NCI-H2171 (cell line): Measurements from ENCODE around the gene PPM1L.
A peak's percentile ranks its signal among the peaks of the same experiment; 100 is the strongest.
"Not testable (repeated sequence)": the region's sequence is repeated elsewhere in the genome, so short reads cannot be mapped to it uniquely, and the experiment has no call there.

Experiments
- DNase-seq: peaks from one replicate; lab custom pipeline; 2025; lab: John Stamatoyannopoulos, UW

Gene PPM1L

DNA sequence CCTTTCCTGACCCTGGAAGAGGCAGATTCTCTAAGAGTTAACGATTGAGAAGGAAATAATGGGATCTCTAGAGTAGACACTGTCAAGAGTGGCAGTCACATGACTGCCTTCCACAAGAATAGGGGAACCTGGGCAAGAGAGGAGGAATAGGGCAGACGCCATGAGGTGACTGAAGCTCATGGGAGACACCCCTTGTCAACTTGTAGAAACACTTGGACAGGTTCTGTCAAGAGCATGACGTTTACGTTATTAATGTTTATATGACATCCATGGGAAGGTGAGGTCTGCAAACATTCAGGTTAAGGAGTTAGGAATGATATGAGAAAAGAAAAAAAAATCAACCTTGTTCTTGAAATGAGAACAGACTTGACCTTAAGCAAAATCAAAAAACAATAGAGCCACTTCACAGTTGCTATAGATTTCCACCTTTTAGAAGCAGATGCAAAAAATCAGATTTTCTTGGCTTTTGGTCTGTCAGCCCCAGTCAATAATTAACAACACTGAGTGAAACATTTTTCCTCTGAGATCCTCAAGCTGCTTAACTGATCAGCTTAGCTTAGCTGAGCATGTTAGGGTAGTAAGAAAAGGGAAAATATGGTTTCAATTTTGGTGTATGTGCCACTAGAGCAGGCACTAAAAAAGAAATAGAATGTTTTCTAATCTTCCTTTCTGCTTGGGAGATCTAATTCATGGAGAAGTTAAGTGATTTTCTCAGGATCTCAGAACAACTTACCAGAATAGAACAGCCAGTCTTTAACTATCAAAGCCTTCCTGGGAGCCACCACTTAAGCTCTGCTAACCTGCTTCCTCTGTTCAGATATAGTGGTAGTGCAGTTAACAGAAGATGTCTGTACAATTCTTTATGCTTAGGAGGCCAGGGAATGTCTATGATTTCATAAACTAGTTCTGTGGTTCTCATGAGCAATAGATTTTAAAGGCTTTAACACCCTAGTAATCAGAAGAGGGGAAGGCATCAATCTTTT is 232.2 kb downstream of the PPM1L start:
- DNase-seq, result no peak

DNA sequence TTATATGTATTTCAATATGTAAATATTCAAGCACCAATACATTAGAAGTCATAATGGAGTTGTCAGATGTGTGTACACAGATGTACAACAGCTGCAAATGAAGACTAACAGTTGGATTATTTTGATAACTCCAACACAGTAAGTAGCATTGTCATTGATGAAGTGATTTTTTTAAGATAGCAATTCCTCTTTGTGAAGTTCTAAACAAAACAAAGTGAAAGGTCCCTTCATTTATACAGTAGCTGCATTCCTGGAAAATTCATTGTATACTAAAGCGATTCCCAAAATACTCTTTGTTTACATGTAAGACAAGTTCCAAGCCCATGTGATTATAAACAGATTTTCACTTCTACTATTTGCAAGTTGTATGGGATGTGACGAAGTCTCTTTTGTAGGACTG is 234.4 kb downstream of the PPM1L start:
- DNase-seq, result no peak

DNA sequence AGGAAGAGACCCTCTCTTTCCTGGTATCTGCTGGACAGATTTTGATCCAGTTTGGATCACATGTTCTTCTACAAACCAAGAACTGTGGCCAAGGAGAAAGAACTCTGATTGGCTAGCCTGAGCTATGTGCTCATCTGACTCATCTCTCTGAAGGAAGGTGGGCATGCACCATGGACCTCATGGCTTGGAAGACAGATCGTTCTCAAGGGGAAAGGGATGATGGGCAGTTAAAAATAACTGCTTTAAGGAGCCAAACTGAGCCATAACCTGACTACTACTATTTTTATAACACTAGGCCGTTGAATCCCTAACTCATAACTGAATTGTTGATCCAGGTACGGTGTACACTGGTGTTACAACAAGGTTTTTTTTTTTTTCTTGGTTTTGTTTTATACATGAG is 236.7 kb downstream of the PPM1L start:
- DNase-seq, result no peak

DNA sequence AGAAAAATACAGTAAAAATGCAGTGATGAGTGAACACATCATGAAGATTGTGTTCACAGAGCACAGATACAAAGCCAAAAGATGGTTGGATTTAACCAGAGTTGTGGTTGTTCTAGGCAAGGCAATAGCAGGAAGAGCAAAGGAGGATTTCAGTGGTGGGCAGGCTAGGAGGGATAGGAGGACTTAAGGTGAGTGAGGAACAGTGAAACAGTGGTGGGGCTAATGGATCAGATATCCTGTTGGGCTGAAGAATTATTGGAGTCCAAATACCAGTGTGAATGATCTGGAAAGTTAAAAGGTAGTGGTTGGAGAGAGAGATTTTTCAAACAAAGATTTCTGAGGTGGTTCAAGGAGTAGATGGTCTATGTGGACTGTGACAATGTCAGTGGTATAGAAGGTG is 240.8 kb downstream of the PPM1L start:
- no peak for DNase-seq

DNA sequence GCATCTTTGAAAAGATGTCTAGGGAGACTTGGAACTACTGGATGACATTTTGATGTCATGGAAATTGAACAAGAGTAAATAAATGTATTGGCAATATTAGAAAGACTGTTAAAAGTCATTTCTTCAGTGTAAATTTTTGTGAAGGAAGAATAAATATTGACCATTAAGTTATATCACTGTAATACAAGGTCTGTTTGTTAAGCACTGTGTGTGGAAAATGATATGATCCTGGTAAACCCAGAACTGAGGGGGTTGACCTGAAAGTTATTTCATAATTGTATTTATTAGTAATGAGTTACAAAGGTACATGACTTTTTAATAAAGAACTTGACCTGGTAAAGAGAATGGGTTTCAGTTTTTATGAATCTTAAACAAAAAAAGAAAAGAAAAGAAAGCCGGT is 242.6 kb downstream of the PPM1L start:
- no peak for DNase-seq

DNA sequence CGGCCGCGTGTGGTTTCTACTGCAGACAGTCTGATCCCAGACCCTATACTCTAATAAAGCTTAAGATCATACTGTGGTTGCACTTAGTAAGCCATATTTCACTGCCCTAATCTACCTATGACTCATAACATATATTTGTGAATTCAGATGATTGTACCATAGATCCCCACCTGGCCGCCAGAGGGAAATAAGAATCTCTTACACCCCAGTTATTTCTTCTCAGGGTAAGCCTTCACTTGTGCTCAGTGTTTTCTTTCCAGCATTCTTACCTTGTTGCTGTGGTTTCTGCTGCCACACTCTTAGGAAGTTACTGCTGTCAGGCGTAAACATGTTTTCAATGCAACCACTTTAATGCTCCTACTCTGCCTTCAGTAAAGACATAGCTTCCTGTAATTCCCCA is 243.2 kb downstream of the PPM1L start:
- no peak for DNase-seq

DNA sequence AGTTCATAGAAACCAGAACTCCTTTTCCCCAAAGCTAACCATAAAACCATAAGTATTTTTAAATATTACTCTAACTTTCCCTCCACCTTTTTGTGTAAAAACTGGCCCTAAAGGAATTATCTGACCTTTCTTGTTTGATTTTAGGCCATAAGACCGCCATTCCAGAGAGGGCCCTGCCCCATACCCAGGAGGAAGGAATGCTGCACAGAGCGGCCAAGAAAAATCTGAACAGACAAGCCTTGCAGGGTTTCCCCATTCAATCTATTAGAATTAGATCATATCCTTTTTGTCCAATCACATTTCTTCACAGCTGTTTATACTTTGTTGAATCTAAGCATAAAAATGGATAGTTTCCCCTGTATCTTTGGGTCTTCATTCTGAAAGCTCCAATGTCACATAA is 252.1 kb downstream of the PPM1L start:
- DNase-seq, result no peak

DNA sequence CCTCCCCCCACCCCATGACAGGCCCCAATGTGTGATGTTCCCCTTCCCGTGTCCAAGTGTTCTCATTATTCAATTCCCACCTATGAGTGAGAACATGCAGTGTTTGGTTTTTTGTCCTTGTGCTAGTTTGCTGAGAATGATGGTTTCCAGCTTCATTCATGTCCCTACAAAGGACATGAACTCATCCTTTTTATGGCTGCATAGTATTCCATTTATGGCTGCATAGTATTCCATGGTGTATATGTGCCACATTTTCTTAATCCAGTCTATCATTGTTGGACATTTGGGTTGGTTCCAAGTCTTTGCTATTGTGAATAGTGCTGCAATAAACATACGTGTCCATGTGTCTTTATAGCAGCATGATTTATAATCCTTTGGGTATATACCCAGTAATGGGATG is 254.1 kb downstream of the PPM1L start:
- not testable (repeated sequence) for DNase-seq

DNA sequence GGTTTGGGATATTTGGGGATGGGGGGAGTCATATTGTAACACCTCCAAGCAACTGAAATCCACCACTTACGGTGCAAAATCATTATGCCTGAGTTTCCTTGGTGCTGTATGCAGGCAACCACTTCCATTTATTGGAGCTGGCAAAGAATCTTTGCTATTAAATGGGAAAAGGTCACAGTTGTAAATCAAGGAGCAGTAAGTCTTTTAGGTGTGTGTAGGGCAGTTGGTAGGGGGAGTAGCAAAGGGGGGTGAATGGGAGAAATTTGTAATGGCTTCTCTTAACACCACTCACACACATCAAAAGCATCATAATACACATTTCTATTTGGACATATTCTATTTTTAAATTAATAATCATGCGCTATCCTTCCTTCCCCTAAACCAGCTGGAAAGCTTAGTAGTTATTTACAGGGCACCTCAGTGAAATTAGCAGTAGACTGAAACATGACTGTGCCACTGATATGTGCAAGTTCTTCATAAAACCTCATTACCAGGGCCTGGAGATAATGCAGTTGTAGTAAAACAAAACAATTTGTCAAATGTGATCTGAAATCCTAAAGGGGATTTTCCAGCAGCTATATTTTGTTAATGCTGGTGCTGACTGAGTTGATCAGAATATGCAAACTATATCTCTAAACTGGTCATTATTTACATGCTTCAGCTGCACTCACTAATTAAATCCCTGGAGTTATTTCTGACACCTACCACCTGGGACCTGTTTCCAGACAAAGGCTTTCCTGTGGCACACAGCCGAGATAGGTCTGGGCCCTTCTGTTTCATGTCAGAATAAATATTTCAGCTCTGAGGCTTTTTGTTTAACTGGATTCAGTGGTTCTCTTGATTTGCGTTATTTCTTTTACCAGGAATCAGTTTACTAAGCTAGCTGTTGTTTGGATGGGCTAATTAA is 259.1 kb downstream of the PPM1L start:
- peak; percentile 66 for DNase-seq

DNA sequence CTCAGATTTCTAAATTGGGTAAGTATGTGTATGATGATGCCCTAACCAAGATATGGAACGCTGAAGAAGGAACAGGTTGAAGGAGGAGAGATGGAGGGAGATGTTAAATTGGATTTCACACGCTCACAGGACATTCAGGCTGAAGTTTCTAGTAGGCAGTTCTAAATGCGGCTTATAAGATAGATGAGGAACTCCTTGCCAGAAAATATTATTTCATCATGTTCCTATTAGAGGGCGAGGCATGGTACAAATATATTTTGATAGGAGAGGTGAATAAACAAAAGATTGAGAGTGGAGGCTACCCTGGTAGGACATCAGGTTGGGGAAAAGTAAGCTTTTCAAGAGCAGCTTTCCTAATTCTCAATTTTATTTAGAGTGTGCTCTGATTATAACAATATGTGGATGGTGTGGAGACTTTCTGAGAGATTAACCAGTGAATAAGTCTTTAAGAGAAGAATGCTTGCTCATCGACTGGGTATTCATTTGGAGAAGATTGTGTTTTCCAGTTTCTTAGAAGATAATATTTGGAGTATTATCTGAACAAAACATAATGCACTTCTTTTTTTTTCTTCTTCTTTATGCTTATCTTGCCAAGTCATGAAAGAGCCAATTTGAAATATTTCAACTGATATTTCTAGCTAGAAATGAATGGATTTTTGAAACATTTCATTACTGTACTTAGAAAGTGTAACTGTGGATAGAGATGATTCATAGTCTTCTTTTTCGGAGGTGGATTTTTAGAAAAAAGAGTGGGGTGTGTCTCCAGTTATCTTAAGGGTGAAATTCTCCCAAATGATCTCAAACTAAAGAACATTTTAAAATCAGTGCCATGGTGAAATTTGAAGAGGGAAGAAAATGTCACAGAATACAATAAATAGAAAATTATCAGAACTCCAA is 260.6 kb downstream of the PPM1L start:
- no peak for DNase-seq

DNA sequence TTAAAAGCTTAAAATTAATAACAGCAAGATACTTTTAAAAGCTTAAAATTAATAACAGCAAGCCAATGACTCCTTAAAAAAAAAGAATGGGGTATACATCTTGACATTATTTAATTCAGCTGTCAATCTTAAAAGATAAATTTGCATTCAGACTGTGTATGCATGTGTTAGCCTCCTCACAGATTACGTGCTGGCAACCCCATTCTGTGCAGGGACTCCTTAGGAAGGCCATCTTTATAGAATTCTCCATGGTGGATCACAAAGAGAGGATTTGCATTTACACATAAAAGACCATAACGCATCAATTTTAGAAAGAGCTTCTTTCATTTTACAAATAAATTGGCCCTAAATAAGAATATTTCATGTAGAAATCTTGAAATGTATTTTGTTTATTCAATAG is 261.9 kb downstream of the PPM1L start:
- no peak for DNase-seq

DNA sequence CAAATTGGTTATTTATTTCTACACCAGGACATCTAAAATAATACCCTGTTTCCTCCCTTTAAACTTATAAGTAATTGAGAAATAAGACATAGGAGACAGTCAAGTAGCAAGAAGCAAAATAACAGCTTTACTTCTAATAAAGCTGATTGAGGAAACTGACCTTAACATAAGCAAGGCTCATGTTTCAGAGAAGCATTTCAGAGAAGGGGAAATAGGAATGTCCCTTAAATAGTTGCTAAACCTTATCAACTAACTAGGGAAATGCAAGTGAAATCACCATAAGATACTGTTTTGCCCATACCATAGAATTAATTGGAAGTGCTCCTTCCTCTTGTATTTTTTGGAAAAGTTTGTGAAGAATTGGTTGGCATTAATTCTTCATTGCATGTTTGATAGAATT is 264.2 kb downstream of the PPM1L start:
- DNase-seq, result no peak

DNA sequence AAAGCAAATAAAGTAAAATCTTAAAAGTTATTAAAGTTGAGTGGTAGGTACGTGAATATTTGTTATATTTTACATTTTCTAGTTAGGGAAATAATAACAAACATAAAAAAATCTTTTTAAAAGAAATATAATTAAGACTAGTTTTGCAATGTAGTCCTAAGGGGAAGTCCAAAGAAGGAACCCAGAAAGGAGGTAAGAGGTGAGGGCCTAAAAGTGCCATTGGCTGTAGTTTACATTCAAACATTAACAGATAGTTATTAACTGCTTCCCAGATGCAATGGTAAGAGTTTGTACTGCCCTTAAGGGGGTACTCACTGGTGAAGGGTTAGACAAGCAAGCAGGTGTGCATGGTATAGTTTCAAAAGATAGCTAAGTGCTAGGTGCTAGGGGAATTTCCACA is 269.9 kb downstream of the PPM1L start:
- no peak for DNase-seq

DNA sequence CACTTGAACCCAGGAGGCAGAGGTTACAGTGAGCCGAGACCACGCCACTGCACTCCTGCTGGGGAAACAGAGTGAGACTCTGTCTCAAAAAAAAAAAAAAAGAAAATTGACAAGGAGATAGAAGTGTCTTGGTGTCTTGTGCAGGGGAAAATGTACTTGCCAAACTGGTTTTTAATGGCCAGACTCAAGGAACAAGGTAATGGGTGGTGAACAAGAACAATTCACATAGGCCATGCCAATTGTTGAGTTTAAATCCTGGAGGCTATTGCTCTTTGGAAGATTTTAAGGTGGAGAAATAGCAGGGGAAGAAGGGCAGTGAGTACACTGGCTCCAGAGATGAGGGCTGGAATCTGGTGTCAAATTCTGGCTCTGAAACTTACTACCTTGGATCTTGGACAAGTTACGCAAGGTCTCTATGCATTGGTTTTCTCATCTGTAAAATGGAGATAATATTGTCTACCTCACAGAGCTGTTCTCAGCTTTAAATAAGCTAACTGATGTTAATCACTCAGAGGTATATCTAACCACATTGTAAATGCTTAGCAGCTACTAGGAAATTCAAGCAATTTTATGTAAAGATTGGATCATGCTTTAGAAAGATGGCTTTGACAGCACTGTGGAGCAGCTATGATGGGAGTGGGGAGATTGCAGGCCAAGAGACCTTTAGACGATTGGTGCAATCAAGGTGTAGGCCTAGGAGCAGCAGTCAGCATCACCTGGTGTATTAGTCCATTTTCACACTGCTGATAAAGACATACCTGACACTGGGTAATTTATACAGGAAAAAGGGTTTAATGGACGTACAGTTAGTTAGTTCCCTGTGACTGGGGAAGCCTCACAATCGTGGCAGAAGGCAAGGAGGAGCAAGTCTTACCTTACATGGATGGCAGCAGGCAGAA is 270.8 kb downstream of the PPM1L start:
- no peak for DNase-seq

DNA sequence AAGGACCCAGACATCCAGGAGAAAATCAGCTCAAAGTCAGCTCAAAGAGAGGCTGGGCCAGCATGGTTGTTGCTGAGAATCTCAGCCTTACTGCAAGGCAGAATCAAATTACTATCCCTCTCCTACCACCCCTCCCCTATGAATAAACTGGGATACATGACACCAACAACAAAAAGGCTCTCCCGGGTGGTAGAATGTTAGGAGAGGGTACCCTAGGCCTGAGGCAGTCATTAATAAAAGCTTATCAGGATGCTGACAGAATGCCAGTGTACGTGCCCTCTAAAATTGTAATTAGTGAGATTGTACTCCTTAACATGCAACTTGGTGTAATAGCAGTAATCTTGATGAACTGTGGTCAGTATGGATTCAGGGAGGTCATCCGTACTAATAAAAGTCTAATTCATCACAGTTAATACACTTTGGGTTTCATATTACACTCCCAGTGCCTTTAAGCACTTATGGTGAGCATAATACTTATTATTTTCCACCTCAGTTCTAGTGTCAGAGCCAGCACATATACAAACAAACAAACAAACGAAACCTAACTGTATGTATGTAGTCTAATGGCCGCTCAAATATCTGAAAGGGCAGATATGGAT is 272.6 kb downstream of the PPM1L start:
- peak; percentile 15 for DNase-seq

DNA sequence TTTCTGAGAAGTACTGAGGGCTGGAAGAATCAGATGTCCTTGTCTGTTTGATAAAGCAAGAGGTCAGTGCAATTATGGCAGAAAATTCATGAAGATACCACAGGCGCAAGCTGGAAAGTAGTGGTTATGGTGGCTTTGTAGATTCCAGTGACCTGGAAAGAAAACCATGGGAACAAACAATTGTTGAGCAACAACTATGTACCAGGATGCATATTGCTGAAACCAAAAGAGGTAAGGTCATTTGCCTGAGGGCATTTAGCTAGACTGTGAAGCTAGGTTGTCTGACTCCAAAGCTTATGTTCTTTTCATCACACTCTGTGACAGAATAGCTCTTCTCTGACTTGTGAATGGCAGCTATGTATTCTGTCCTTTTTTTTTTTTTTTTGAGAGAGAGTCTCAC is 275.1 kb downstream of the PPM1L start:
- DNase-seq, result no peak

DNA sequence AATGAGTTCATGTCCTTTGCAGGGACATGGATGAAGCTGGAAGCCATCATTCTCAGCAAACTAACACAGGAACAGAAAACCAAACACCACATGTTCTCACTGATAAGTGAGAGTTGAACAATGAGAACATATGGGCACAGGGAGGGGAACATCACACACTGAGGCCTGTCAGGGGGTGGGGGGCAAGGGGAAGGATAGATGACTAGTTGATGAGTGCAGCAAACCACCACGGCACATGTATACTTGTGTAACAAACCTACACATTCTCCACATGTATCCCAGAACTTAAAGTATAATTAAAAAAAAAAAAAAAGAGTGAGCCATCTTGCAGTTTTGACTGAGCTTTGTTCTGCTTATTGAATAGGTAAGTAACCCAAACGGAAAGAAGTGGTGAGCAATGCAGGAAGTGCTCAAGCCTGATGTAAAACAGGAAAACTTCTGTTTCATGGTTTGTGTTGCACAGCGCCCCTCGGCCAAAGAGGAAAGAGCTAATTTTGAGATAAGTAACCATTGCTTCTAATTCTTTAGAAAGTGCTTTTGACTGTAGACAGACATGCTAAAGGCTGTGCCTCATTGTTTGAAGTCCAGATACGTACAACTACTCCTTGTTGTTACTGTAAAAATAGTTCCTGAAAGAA is 279.0 kb downstream of the PPM1L start:
- DNase-seq, result not testable (repeated sequence)

DNA sequence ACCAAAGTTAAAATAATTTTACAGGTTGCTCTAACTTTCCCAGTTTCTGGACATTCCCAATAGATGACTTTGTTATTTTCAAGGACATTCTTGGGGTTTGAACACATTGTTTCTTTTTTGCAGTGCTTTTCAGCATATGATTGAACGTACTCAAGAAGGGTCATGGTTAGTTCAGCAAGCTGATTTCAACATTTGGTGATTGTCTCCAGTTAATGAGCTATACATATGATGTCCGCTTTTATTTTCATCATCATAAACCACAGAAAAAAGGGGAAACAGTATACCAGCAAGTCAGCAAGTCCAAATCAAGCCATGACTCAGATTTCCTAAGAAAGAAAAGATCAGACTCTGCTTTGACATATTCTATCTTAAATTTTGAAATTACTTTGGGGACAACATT is 279.7 kb downstream of the PPM1L start:
- DNase-seq, result no peak

DNA sequence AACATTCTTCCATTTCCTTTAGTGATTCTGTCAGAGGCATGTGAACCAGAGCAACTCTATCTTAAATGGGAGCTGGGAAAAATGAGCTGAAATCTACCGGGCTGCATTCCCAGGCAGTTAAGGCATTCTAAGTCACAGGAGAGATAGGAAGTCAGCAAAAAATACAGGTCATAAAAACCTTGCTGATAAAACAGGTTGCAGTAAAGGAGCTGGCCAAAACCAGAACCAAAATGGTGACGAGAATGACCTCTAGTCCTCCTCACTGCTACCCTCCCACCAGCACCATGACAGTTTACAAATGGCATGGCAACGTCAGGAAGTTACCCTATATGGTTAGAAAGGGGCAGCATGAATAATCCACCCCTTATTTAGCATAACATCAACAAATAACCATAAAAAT is 282.7 kb downstream of the PPM1L start:
- DNase-seq, result no peak

DNA sequence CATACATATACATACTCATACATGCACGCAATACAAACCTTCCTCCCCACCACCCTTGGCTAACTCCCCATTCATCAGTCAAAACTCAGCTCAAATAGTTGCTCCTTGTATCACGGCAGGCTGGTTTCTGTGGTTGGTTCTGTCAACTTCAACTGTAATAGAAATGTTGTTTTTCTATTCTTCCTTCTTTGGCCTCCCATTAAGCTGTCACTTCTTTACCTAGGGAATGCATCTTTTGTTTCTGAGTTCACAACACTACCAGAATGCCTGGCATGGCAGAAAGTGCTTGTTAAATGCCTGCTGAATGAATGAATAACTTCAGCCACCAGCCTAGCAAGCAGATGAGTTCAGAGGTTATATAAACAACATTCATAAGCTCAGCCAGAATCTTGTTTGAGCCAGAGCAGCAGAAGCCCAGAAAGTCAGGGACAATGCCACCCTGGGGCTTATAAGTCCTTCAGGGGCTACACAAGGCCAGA is 286.0 kb downstream of the PPM1L start:
- DNase-seq, result no peak
